Ovary (tissue), 3 donors: ENCODE data around the gene SRSF9.

Source experiments
- EP300 ChIP-seq: sonication (generic); formaldehyde crosslinking; IDR thresholded peaks from one replicate; pipeline ENCODE4 v1.6.1; 2017; ENCODE audit warnings: antibody characterized with exemption
- POLR2A ChIP-seq: fragments of 450-650 bp; IDR thresholded peaks from one replicate; pipeline ENCODE4 v1.6.1; 2017; ENCODE audit warnings: antibody characterized with exemption, mild to moderate bottlenecking, moderate library complexity
- TF ChIP-seq, protein P1 (sequence below), 3 donors: fragments of 450-650 bp in 2 of 3; fragments of 200-600 bp in 1 of 3; IDR thresholded peaks; one replicate each; pipeline versions ENCODE4 v1.5.1 to v1.8.0; 2016 to 2022; ENCODE audit warnings: antibody characterized with exemption in 3 of 3, mild to moderate bottlenecking in 1 of 3
- donor health status: DM: no; HTN: no; CAD: no.

DNA sequence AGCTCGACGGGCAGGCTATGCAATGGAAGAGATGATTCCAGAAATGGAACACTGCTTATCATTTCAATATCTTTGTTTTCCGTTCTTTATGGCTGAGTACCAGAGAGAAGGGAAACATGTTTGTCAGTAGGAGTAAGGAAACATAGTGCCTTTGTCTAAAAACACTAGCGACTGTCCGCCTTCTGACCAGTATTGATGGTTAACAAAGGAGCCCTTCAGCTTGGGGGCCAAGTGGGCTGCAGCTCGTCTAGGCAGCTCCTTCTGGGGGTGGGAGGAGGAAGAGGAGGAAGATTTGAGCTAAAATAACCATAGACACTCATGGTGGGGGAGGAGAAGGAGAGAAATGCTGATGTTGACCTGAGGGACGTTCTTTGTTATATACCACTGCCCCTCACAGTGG is 44.5 kb upstream of the SRSF9 start:
- TF ChIP-seq, protein P1, sequence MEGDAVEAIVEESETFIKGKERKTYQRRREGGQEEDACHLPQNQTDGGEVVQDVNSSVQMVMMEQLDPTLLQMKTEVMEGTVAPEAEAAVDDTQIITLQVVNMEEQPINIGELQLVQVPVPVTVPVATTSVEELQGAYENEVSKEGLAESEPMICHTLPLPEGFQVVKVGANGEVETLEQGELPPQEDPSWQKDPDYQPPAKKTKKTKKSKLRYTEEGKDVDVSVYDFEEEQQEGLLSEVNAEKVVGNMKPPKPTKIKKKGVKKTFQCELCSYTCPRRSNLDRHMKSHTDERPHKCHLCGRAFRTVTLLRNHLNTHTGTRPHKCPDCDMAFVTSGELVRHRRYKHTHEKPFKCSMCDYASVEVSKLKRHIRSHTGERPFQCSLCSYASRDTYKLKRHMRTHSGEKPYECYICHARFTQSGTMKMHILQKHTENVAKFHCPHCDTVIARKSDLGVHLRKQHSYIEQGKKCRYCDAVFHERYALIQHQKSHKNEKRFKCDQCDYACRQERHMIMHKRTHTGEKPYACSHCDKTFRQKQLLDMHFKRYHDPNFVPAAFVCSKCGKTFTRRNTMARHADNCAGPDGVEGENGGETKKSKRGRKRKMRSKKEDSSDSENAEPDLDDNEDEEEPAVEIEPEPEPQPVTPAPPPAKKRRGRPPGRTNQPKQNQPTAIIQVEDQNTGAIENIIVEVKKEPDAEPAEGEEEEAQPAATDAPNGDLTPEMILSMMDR (IDR thresholded peaks at IDR 0.05): no peak
- no peak for TF ChIP-seq EP300
- no peak for TF ChIP-seq POLR2A
